ENCODE data around the gene TMEM190.
A peak's percentile ranks its signal among the peaks of the same experiment; 100 is the strongest.

The TMEM190 gene

DNA sequence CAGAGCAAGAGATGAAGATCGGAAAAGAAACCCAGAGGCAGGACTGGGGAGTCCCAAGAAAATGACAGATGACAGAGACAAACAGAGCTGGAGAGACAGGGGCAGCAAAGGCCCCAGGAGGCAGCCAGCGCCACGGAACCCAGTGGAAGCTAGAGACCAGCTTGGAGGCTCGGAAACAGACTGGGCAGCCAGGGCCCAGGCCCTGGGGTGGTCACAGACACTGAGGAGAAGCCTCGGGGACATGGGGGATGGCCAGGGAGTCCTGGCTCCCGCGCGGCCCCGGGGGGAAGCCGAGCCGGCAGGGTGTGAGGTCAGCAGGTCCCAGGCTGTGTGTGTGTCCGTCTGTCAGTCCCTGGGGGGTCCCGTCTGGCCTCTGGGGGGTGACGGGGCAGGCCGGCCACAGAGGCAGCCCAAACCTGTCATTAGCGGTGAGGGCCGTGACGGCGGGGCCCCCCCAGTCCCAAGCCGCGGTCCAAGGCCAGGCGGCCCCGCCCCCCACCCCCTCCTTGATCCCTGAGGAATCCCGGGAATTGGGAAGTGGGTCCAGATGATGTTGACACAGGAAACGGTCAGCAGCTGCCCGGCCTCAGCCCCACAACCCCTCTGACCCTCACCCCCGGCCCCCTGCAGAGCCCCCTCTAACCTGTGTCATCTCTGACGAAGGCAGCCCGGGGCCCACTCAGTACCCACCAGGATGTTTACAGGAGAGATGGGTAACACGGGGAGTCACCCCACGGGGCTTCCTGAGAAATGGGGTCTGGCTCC lies 2.5 kb upstream of the TMEM190 start:
- no peak overlapping the region for H3K4me3 ChIP-seq (ENCODE audit: low read length)
- no peak for DNase-seq (ENCODE audit: low read depth)
- TF ChIP-seq, protein P1, sequence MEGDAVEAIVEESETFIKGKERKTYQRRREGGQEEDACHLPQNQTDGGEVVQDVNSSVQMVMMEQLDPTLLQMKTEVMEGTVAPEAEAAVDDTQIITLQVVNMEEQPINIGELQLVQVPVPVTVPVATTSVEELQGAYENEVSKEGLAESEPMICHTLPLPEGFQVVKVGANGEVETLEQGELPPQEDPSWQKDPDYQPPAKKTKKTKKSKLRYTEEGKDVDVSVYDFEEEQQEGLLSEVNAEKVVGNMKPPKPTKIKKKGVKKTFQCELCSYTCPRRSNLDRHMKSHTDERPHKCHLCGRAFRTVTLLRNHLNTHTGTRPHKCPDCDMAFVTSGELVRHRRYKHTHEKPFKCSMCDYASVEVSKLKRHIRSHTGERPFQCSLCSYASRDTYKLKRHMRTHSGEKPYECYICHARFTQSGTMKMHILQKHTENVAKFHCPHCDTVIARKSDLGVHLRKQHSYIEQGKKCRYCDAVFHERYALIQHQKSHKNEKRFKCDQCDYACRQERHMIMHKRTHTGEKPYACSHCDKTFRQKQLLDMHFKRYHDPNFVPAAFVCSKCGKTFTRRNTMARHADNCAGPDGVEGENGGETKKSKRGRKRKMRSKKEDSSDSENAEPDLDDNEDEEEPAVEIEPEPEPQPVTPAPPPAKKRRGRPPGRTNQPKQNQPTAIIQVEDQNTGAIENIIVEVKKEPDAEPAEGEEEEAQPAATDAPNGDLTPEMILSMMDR (IDR thresholded peaks at IDR 0.05; ENCODE audit: insufficient read depth, low read depth, low read length, missing control alignments) = no peak

DNA sequence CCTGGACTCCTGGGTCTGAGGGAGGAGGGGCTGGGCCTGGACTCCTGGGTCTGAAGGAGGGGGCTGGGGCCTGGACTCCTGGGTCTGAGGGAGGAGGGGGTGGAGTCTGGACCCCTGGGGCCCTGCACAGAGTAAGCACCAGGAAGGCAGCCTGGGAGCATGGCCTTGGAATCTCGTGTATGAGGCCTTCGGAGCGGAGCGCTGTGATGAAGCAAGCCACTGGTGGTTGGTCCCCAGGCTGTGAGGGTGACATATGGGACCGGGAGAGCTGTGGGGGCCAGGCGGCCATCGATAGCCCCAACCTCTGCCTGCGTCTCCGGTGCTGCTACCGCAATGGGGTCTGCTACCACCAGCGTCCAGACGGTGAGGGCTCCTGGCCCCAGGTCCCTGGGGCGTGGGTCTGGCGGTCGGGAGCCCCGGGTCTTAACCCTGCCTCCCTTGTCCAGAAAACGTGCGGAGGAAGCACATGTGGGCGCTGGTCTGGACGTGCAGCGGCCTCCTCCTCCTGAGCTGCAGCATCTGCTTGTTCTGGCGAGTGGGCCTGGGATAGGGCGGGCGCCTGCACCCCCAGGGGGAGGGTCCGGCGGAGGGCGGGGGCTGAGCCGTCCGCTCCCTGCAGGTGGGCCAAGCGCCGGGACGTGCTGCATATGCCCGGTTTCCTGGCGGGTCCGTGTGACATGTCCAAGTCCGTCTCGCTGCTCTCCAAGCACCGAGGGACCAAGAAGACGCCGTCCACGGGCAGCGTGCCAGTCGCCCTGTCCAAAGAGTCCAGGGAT lies 918 bp downstream of the TMEM190 start:
- H3K4me3 ChIP-seq (ENCODE audit: low read length) = no peak overlapping the region
- no peak for DNase-seq (ENCODE audit: low read depth)
- TF ChIP-seq, protein P1 (IDR thresholded peaks at IDR 0.05; ENCODE audit: insufficient read depth, low read depth, low read length, missing control alignments) = no peak

DNA sequence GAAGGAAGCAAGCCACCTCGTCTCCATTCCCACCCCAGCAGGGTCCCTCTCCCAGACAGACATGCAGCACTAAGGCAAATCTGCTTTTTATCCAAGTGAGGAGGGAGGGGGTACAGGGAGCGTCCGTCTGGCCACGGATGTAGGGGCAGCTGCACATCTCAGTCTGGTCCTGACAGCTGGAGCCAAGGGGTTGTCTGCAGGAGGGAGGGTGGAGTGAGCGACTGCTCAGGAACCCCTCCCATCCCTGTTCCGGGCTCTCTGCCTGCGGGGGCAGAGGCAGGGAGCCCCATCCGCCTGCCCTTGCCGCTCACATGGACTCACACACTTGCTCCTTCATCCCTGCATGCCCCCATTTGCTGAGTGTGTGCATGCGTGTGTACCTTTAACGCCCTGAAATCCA lies 2.5 kb downstream of the TMEM190 start:
- TF ChIP-seq, protein P1 (IDR thresholded peaks at IDR 0.05; ENCODE audit: insufficient read depth, low read depth, low read length, missing control alignments) = no peak

DNA sequence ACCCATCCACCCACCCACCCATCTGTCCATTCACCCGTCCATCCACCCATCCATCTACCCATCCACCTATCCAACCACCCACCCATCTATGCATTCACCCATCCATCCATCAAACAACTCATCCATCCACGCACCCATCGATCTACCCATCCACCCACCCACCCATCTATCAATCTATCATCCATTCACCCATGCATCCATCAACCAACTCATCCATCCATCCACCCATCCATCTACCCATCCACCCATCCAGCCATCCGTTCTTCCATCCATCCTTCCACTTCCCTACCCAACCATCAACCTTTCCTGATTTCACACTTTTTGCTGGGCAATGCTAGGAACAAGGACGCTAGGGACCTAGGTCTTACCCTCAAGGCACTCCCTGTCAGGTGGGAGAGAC lies 5.4 kb downstream of the TMEM190 start:
- no peak overlapping the region for H3K4me3 ChIP-seq (ENCODE audit: low read length)
- DNase-seq (ENCODE audit: low read depth) = no peak
- TF ChIP-seq, protein P1 (IDR thresholded peaks at IDR 0.05; ENCODE audit: insufficient read depth, low read depth, low read length, missing control alignments) = no peak

More for the DNA sequence above, 2.5 kb downstream of the TMEM190 start:
- DNase-seq (ENCODE audit: low read depth) = no peak
- H3K4me3 ChIP-seq (ENCODE audit: low read length) = no peak overlapping the region

DNA sequence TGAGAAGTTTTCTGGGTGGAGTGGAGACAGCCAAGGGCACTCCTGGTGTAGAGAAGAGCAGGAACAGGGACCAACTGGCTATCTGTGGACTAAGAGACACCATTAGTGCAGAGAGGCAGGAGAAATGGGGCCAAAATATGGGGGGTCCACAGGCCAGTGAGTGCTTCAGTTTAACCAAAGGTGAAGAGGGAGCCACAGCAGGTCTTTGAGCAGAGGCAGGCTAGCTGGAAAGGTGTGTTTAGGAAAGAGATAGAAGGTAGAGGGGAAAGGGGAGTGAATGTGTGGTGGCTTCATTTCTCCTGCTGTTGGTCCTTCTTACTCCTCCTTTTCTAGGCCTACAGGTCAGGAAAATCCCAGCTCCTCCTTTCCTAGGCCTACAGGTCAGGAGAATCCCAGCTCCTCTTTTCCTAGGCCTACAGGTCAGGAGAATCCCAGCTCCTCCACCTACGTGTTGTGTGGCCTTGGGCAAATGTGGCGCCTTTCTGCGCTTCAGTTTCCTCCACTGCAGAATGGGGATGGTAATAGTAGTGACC lies 6.0 kb downstream of the TMEM190 start:
- peak overlapping the region; percentile 62 for H3K4me3 ChIP-seq (ENCODE audit: low read length)
- TF ChIP-seq, protein P1 (IDR thresholded peaks at IDR 0.05; ENCODE audit: insufficient read depth, low read depth, low read length, missing control alignments) = no peak

DNA sequence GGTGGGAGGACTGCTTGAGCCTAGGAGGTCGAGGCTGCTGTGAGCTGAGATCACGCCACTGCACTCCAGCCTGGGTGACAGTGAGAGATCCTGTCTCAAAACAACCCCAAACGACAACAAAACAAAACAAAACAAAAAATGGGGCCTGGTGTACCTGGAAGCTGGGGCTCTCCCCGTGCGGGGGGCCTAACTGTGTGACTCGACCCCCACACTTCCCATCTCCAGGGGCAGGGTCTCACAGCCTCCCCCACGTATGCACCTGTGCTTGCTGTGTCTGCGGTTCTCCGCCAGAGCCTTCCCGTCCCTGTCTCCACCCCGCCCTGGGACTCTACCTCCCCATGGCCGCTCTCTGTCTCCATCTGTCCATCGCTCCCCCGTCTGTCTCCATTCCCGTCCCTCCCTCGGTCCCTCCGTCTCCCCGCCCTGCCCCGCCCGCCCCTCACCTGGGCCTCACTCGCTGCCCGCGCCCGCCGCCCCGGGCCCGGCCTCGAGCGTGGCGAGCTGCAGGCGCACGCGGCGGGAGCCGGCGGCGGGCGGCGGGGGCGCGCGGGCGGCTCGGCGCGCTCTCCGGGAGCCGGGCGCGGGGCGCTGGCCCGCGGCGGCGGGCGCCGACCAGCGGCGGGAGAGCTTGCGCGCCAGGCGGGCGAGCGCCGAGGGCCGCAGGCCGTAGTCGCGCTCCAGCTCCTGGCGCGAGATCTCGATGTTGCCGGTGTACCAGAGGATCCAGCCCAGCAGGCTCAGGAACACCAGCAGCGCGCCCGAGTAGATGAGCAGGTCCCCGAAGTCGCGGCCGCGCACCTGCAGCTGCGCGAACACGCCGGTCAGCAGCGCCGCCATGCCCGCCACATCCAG lies 6.9 kb downstream of the TMEM190 start:
- TF ChIP-seq, protein P1 (IDR thresholded peaks at IDR 0.05; ENCODE audit: insufficient read depth, low read depth, low read length, missing control alignments) = no peak
- DNase-seq (ENCODE audit: low read depth) = peak; percentile 82
- H3K4me3 ChIP-seq (ENCODE audit: low read length) = peak overlapping the region; percentile 62

More for the DNA sequence above, 6.0 kb downstream of the TMEM190 start:
- DNase-seq (ENCODE audit: low read depth) = no peak

All from epithelial cell of esophagus (primary cell).